Stimulated activated CD8-positive, alpha-beta memory T cell treated with anti-CD3 and anti-CD28 coated beads, Interleukin-4, amount 100 ng/mL, for 1 hour (primary cell): ENCODE data around the gene PAGR1.
"Not testable (repeated sequence)": the region's sequence is repeated elsewhere in the genome, so short reads cannot be mapped to it uniquely, and the experiment has no call there.

Source experiments
- DNase-seq, 2 donors: peaks; one replicate each; pipeline ENCODE4 v3.0.0-alpha.2; 2020; ENCODE audit warnings: low read depth in 2 of 2, low spot score in 1 of 2

The PAGR1 gene

GRCh38 chr16:29815793-29816693 is at the start of gene PAGR1:
PAGR1 (plus strand) TSS chr16:29816152; CDS start chr16:29816526, 374 bp downstream.
- DNase-seq, result peak; percentile 91 to 97

DNA sequence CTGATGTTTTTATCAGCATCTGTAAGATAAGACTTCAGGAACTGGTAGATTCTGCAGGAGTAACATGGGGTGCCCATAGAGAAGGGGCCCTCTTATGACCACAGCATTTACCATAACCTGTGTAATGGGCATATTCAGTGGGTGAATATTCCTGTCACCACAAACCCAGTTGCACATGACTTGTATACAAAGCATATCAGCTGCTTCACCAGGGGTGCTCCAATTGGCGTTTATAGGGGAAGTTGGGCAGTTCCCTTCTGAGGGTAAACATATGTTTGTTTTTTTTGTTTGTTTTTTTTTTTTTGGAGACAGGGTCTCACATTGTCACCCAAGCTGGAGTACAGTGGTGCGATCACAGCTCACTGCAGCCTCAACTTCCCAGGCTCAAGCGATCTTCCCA is 49.4 kb upstream of the PAGR1 start:
- DNase-seq, result no peak

DNA sequence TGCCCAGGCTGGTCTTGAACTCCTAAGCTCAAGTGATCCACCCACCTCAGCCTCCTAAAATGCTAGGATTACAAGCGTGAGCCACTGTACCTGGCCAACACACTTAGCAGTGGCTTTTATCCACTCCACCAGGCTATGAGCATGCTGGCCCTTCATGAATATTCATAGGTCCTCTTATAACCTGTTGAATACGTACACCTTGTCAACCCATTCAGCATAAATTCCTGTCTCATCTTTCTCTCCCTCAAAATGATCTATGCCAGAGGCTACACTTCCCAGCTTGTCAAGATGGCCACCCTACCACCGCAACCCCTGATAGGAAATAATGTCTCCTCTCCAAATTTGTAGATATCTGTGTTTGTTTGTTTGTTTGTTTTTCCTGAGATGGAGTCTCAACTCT is 48.9 kb upstream of the PAGR1 start:
- DNase-seq, result no peak

- no peak for DNase-seq
These were observed 46.4 kb upstream of the PAGR1 start for GRCh38 chr16:29769507-29769906.

DNA sequence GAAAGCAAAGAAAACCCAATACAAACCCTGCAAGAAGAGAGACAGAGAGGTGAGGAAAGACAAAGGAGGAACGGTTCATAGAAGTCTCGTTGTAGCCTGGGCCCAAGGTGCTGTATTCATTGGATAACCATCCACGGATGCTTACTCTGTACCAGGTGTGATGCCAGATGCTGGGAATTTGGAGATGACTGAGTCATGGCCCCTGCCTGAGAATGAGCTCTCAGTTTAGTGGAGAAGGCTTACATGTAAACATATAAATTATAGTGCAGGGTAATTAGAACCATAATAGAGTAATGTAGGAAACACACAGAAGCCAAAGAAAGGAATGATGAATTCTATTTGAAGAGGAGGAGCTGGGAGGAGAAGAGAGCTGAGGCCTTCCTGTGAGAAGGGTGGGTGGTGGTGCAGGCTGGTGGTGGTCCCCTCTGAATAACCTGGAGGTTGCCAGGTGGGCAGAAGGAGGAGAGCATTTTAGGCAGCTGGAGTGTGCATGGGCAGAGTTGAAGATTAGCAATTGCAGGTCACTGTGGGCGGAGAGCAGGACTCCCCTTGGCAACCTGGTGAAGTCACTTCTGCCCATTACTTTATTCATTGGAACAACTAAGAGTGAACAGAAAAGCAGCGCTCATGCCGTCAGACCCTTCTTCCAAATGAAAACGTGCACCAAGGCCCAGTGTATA is 45.6 kb upstream of the PAGR1 start:
- DNase-seq, result no peak

GRCh38 chr16:29772330-29772729 is 43.6 kb upstream of the PAGR1 start:
- DNase-seq, result not testable (repeated sequence)

DNA sequence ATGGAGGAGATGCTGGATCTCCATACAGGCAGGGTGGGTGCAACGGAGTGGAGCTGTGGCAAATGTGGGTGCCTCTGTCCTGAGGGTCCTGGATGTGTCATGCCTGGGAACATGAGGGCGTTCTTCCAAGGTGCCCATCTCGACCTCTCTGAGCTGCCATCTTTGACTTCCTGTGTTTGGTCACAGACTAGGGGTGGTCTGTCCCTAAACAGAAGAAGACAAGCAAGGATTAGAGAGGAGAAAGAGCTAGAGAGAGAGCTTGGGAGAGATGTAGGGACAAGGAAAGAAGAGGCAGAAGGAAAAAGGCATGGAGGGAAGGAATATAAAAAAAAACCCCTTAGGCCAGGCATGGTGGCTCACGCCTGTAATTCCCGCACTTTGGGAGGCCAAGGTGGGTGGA is 41.2 kb upstream of the PAGR1 start:
- no peak for DNase-seq

GRCh38 chr16:29775742-29776408 is 40.1 kb upstream of the PAGR1 start:
- no peak for DNase-seq

DNA sequence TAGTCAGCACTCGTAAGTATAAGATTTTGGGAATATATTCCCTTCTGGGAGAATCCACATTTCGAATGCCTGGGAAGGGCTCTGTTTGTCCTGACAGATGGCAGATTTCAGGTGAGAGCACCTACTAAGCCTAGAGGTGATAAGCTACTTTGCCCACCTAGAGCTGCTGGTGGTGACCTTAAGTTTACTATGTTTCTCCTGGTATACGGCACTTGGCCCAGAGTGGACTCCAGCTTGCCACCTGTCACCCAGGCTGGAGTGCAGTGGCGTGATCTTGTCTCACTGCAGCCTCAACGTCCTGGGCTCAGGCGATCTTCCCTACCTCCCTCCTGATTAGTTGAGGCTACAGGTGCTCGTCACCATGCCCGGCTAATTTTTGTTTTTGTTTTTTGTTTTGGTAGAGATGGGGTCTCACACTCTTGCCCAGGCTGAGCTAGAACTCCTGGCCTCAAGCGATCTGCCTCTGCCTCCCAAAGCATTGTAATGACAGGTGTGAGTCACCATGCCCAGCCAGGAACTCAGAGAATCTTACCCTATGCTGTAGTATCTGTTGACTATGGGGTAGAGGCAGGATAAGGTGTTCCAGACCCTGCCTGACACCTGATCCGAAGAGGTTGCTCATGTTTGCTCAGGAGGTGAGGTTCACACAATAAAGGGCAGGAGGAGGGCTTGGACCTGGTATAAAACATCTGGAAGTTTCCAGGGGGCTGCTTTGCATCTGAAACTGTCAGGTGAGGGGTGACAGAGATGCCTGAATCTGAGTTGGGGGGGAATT is 38.2 kb upstream of the PAGR1 start, which contains the start of gene ZG16:
Gene ZG16, plus strand, starts transcription at position 681 of the 775 bp plus-strand sequence. CDS start 1,011 bp downstream, outside the sequence.
- DNase-seq, result no peak

- no peak for DNase-seq
These were observed 36.5 kb upstream of the PAGR1 start for GRCh38 chr16:29779474-29779873.

GRCh38 chr16:29783094-29783953 is 32.6 kb upstream of the PAGR1 start:
- DNase-seq, result not testable (repeated sequence)

DNA sequence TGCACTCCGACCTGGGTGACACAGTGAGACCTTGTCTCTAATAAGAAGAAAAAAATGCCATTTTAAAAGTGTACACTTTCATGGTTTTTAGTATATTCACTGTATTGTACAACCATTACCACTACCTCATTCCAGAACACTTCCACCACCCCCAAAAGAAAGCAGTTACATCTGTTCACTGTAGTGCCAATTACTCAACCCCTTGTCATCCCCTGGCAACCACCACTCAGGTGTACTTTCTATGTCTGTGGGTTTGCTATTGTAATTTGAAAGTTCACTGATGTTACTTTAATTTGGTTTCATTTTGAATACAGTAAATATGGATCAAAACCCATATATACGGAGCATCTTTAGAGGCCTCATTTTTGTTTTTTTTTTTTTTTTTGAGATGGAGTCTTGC is 31.8 kb upstream of the PAGR1 start:
- no peak for DNase-seq

DNA sequence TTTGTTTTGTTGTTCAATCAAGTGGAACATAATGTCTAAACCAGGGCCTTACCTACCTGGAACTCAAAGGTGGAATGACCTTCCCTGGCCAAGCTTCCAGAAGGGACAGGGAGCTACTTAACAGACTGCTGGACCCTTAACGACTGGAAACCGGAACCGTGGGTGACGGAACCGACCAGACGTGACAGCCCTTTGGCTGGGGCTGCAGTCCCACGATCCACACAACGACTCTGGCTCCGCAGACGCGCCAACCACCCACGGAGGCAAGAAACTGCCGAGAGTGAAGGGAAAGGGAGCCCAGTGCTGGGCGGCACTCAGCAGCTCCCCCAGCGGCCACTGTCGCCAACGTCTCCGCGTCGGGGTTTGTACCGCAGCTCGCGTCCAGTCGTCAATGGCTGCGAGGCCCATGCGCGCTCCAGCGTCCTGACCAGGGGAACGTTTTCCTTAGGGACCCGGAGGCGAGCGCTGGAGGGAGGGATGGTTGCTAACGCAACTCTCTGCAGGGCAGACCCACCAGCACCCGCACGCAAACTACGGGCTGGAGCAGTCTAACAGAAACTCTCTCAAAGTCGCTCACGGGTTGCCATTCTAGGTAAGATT is 31.0 kb upstream of the PAGR1 start:
- peak in 1 of 2 donors; percentile 58 for DNase-seq

- not testable (repeated sequence) for DNase-seq
These were observed 28.8 kb upstream of the PAGR1 start for GRCh38 chr16:29787155-29787554.

- no peak for DNase-seq
These were observed 26.2 kb upstream of the PAGR1 start for GRCh38 chr16:29789775-29790182.

- peak; percentile 100 for DNase-seq
These were observed 25.6 kb upstream of the PAGR1 start, which contains the start of gene KIF22 for GRCh38 chr16:29790183-29790948. KIF22 (plus strand) TSS chr16:29790751; CDS start chr16:29790760, 9 bp downstream.

GRCh38 chr16:29790949-29791844 is 24.8 kb upstream of the PAGR1 start:
- no peak for DNase-seq
